ENCODE results near the gene IST1.

GRCh38 chr16:71894229-71894920, 956 bp upstream of the IST1 start:
- TF ChIP-seq, protein P1, sequence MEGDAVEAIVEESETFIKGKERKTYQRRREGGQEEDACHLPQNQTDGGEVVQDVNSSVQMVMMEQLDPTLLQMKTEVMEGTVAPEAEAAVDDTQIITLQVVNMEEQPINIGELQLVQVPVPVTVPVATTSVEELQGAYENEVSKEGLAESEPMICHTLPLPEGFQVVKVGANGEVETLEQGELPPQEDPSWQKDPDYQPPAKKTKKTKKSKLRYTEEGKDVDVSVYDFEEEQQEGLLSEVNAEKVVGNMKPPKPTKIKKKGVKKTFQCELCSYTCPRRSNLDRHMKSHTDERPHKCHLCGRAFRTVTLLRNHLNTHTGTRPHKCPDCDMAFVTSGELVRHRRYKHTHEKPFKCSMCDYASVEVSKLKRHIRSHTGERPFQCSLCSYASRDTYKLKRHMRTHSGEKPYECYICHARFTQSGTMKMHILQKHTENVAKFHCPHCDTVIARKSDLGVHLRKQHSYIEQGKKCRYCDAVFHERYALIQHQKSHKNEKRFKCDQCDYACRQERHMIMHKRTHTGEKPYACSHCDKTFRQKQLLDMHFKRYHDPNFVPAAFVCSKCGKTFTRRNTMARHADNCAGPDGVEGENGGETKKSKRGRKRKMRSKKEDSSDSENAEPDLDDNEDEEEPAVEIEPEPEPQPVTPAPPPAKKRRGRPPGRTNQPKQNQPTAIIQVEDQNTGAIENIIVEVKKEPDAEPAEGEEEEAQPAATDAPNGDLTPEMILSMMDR (IDR thresholded peaks at IDR 0.05 in 8 of 11, conservative IDR thresholded peaks at IDR 0.05 in 3 of 11) = no peak
- TF ChIP-seq POLR2A (IDR thresholded peaks at IDR 0.05) = no peak
- TF ChIP-seq POLR2AphosphoS5 (IDR thresholded peaks at IDR 0.05) = peak in 1 of 3 donors; percentile 52
